Uterus (tissue), 2 donors: ENCODE data around the gene DMD.

Source experiments
- CTCF ChIP-seq, 4 experiments: fragments of 200-600 bp in 2 of 4; fragments of 450-650 bp in 2 of 4; sonication (generic) in 2 of 4; IDR thresholded peaks; one replicate each; pipeline ENCODE4 v1.5.1; 2016 to 2019; ENCODE audit warnings: antibody characterized with exemption in 4 of 4, mild to moderate bottlenecking in 2 of 4, moderate library complexity in 1 of 4
- POLR2A ChIP-seq, 2 donors: fragments of 450-650 bp; IDR thresholded peaks; one replicate each; pipeline ENCODE4 v1.6.1; 2016; ENCODE audit warnings: antibody characterized with exemption in 2 of 2, mild to moderate bottlenecking in 1 of 2, moderate library complexity in 1 of 2

DNA sequence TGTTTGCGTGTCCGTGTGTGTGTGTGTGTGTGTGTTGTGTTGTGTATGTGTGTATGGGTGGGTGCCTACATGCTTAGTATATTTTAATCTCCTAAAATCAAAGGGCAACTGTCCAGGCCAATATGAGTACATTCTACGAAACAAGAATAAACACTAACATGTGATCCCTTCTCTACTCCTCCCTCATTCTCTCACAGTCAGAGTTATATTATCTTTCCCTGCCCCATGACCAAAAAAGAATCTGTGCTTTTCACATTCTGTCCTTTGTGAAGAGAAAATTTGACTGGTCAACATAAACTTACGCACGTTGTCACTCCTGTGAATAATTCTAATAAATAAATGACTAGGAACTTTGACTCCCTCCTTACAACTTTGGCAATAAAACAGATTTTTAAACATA is 532.9 kb downstream of the DMD start:
- TF ChIP-seq POLR2A (IDR thresholded peaks at IDR 0.05) = no peak
- TF ChIP-seq CTCF (IDR thresholded peaks at IDR 0.05) = no peak
